CD4-positive, alpha-beta memory T cell (primary cell): ENCODE data around the gene CLCN1. TPM values are rescaled to one million over a fixed set of nuclear protein-coding genes. Genes with fewer than 3 reads are reported as not detected.
A peak's percentile ranks its signal among the peaks of the same experiment; 100 is the strongest.

ENCODE experiments used
- CTCF ChIA-PET: fragments of 350-600 bp; sonication (Branson Sonifier 250); formaldehyde crosslinking; loops from one replicate; lab custom pipeline; 2021; ENCODE audit warnings: inconsistent platforms; ENCODE audit not compliant: partially characterized antibody; lab: Charles Lee
- POLR2A ChIA-PET: fragments of 350-600 bp; sonication (Branson Sonifier 250); formaldehyde crosslinking; loops from one replicate; lab custom pipeline; 2021; ENCODE audit not compliant: partially characterized antibody; lab: Charles Lee
- DNase-seq, 5 donors: peaks; one replicate each; pipeline versions ENCODE4 v3.0.0 to v3.0.0-alpha.2; 2020 to 2022; ENCODE audit warnings: mixed read lengths in 1 of 5
- H3K27ac ChIP-seq: one replicate; pipeline ENCODE4 v1.7.0; 2013; ENCODE audit warnings: low read depth, low read length
- H3K27me3 ChIP-seq: 2 replicates; pipeline ENCODE4 v1.7.0; 2013; ENCODE audit warnings: mild to moderate bottlenecking, low read length, moderate library complexity; ENCODE audit not compliant: insufficient read depth
- H3K36me3 ChIP-seq: 2 replicates; pipeline ENCODE4 v1.7.0; 2013; ENCODE audit warnings: mild to moderate bottlenecking, low read length, moderate library complexity; ENCODE audit not compliant: insufficient read depth
- H3K4me1 ChIP-seq: 2 replicates; pipeline ENCODE4 v1.7.0; 2013; ENCODE audit warnings: mild to moderate bottlenecking, low read length, moderate library complexity; ENCODE audit not compliant: insufficient read depth
- H3K4me3 ChIP-seq, 2 donors: one replicate each; pipeline ENCODE4 v1.7.0; 2013; ENCODE audit warnings: low read length in 2 of 2, mild to moderate bottlenecking in 1 of 2
- H3K9me3 ChIP-seq, 2 donors: one replicate each; pipeline ENCODE4 v1.7.0; 2013; ENCODE audit warnings: low read length in 2 of 2, control low read depth in 1 of 2; ENCODE audit not compliant: control insufficient read depth in 1 of 2
- H3K27ac Mint-ChIP-seq, 7 donors: one replicate each; pipeline ENCODE4 v1.8.0; 2020 to 2021; ENCODE audit warnings: mixed read lengths in 7 of 7, mild to moderate bottlenecking in 6 of 7, inconsistent platforms in 3 of 7, moderate library complexity in 3 of 7
- H3K27me3 Mint-ChIP-seq, 2 donors: one replicate each; pipeline ENCODE4 v1.8.0; 2020 to 2021; ENCODE audit warnings: mixed read lengths in 2 of 2
- H3K36me3 Mint-ChIP-seq, 2 donors: one replicate each; pipeline ENCODE4 v1.8.0; 2020 to 2021; ENCODE audit warnings: mixed read lengths in 2 of 2, inconsistent platforms in 1 of 2, mild to moderate bottlenecking in 1 of 2
- H3K4me1 Mint-ChIP-seq, 4 donors: one replicate each; pipeline ENCODE4 v1.8.0; 2020 to 2021; ENCODE audit warnings: mixed read lengths in 4 of 4, mild to moderate bottlenecking in 1 of 4
- H3K4me3 Mint-ChIP-seq, 8 donors: one replicate each; pipeline ENCODE4 v1.8.0; 2020 to 2021; ENCODE audit warnings: mixed read lengths in 8 of 8, mild to moderate bottlenecking in 7 of 8, moderate library complexity in 6 of 8, inconsistent platforms in 3 of 8
- H3K9me3 Mint-ChIP-seq, 8 donors: one replicate each; pipeline ENCODE4 v1.8.0; 2020 to 2021; ENCODE audit warnings: mixed read lengths in 8 of 8, mild to moderate bottlenecking in 5 of 8, inconsistent platforms in 3 of 8, moderate library complexity in 1 of 8
- intact Hi-C: fragments of 100-400 bp; cut with micrococcal nuclease; formaldehyde crosslinking; loops from one replicate; pipeline ENCODE4 v1.15.1; 2023
- microRNA-seq: library from miRNA; unstranded; fragments of <30 nt; microRNA quantifications from one replicate; pipeline ENCODE4 v1.2.0, GENCODE V29; 2021; ENCODE audit warnings: borderline replicate concordance, borderline number of aligned reads, borderline microRNAs expressed, mixed read lengths
- polyA plus RNA-seq, 2 donors: library from polyadenylated mRNA; unstranded; fragments of 300-500 nt; fragmentation: Illumina TruSeq; gene quantifications; one replicate each; pipeline ENCODE4 v1.2.3, GENCODE V29; 2021
- total RNA-seq, 2 experiments: library from RNA; stranded (reverse); gene quantifications; one replicate each; pipeline ENCODE4 v1.2.3, GENCODE V29; 2021

The CLCN1 gene
- total and polyA plus RNA-seq, 4 experiments from 2014 or later: 0.06 TPM; not detected in 3

- peaks cover 10 to 30% (median 18%) of the 10 kb centered on the region in 4 donors for H3K4me1 Mint-ChIP-seq
- peaks cover 24% of the 10 kb centered on the region for H3K36me3 ChIP-seq
- ChIA-PET POLR2A (interaction anchor here (1.9 to 10.9 kb wide), 2 partner anchors 17 to 20 kb away, joined by 9 to 215 read pairs; partner anchors contain the start of gene ZYX), CTCF (interaction anchor here (2.8 kb wide), 1 partner anchor 17 kb away, joined by 9 read pairs; no protein-coding TSS in a partner anchor)
- H3K27me3 ChIP-seq: no peaks in the 10 kb centered on the region
- intact Hi-C loops: no loop called here
- no peak overlapping the region for H3K27ac ChIP-seq
- no peak for DNase-seq
- H3K27me3 Mint-ChIP-seq: no peaks in the 10 kb centered on the region
- no peak overlapping the region for H3K27ac Mint-ChIP-seq
- no peaks in the 10 kb centered on the region for H3K9me3 ChIP-seq
- no peaks in the 10 kb centered on the region for H3K9me3 Mint-ChIP-seq
- H3K4me1 ChIP-seq: peaks cover under 1% of the 10 kb centered on the region
- H3K4me3 Mint-ChIP-seq: no peak overlapping the region
- H3K4me3 ChIP-seq: no peak overlapping the region
- peaks cover 22 to 48% of the 10 kb centered on the region in 2 donors for H3K36me3 Mint-ChIP-seq
These were observed 83.7 kb downstream of the CLCN1 start for GRCh38 chr7:143399642-143400041.

- Histone ChIP-seq H3K9me3 (no peaks in the 10 kb centered on the region), H3K36me3 (peaks cover 17% of the 10 kb centered on the region), H3K4me3 (no peak overlapping the region), H3K4me1 (peaks cover 17% of the 10 kb centered on the region), H3K27me3 (no peaks in the 10 kb centered on the region), H3K27ac (no peak overlapping the region)
- peaks cover 19 to 39% (median 28%) of the 10 kb centered on the region in 4 donors for H3K4me1 Mint-ChIP-seq
- H3K27me3 Mint-ChIP-seq: no peaks in the 10 kb centered on the region
- H3K4me3 Mint-ChIP-seq: no peak overlapping the region
- intact Hi-C loops: no loop called here
- H3K27ac Mint-ChIP-seq: peak overlapping the region in 4 of 7 donors; percentile 64 to 77 (median 70)
- CTCF ChIA-PET: interaction anchor here (0.8 to 9.8 kb wide), 3 partner anchors 15 to 26 kb away, joined by 4 to 129 read pairs (median 9); partner anchors contain the start of gene ZYX
- H3K9me3 Mint-ChIP-seq: peaks cover 0 to 2% (median 0%) of the 10 kb centered on the region in 8 donors
- POLR2A ChIA-PET: interaction anchor here (1.1 to 10.9 kb wide), 4 partner anchors 11 to 26 kb away, joined by 6 to 215 read pairs (median 8); partner anchors contain the start of gene ZYX
- H3K36me3 Mint-ChIP-seq: peaks cover 18 to 40% of the 10 kb centered on the region in 2 donors
- DNase-seq: no peak
These were observed 85.4 kb downstream of the CLCN1 start for GRCh38 chr7:143401265-143401664.

Small RNAs within 50 kb of the gene (microRNA-seq; reads per million reads assigned to microRNA genes)
- not detected for gene MIR6892

Other genes starting within 250 kb of the CLCN1 start
- not detected for gene PIP, start 184.0 kb upstream of the CLCN1 start, total RNA-seq
- not detected for gene PIP, start 184.0 kb upstream of the CLCN1 start, polyA plus RNA-seq
- gene TAS2R39, start 132.7 kb upstream of the CLCN1 start, total RNA-seq: not detected
- not detected for gene TAS2R39, start 132.7 kb upstream of the CLCN1 start, polyA plus RNA-seq
- not detected for gene TAS2R40, start 94.1 kb upstream of the CLCN1 start, total RNA-seq
- not detected for gene TAS2R40, start 94.1 kb upstream of the CLCN1 start, polyA plus RNA-seq
- gene GSTK1, start 52.7 kb upstream of the CLCN1 start, total RNA-seq: 100 to 1,000 TPM; 469 to 482 TPM
- gene GSTK1, start 52.7 kb upstream of the CLCN1 start, polyA plus RNA-seq: 100 to 1,000 TPM; 692 to 748 TPM
- 1 to 10 TPM in 1 of 2 experiments, under 1 TPM in 1; 0.61 to 1.8 TPM for gene TMEM139, start 31.2 kb upstream of the CLCN1 start, total RNA-seq
- 1 to 10 TPM; 1.0 to 2.1 TPM for gene TMEM139, start 31.2 kb upstream of the CLCN1 start, polyA plus RNA-seq
- 10 to 100 TPM; 94.3 to 96.1 TPM for gene CASP2, start 27.8 kb upstream of the CLCN1 start, total RNA-seq
- gene CASP2, start 27.8 kb upstream of the CLCN1 start, polyA plus RNA-seq: 10 to 100 TPM in 1 of 2 donors, 1 to 10 TPM in 1; 5.3 to 29.2 TPM
- gene FAM131B, start 46.6 kb downstream of the CLCN1 start, total RNA-seq: under 1 TPM; 0.61 to 0.97 TPM
- gene FAM131B, start 46.6 kb downstream of the CLCN1 start, polyA plus RNA-seq: not detected
- gene ZYX, start 65.2 kb downstream of the CLCN1 start, total RNA-seq: 100 to 1,000 TPM; 145 to 148 TPM
- 100 to 1,000 TPM in 1 of 2 donors, 10 to 100 TPM in 1; 55.7 to 145 TPM for gene ZYX, start 65.2 kb downstream of the CLCN1 start, polyA plus RNA-seq
- 10 to 100 TPM; 30.7 to 34.4 TPM for gene EPHA1, start 92.7 kb downstream of the CLCN1 start, total RNA-seq
- 10 to 100 TPM in 1 of 2 donors, 1 to 10 TPM in 1; 4.2 to 14.4 TPM for gene EPHA1, start 92.7 kb downstream of the CLCN1 start, polyA plus RNA-seq
- gene TAS2R60, start 127.3 kb downstream of the CLCN1 start, total RNA-seq: 1 to 10 TPM in 1 of 2 experiments, under 1 TPM in 1; 0.36 to 1.4 TPM
- under 1 TPM; 0.89 to 0.94 TPM for gene TAS2R60, start 127.3 kb downstream of the CLCN1 start, polyA plus RNA-seq
- under 1 TPM; 0.61 to 0.73 TPM for gene TAS2R41, start 161.8 kb downstream of the CLCN1 start, total RNA-seq
- gene TAS2R41, start 161.8 kb downstream of the CLCN1 start, polyA plus RNA-seq: not detected